HG02763 (cell line): ENCODE measurements around the gene SARDH.

ENCODE experiments used
- ATAC-seq: cut with Tn5 transposase; IDR thresholded peaks from one replicate; pipeline ENCODE4 v1.9.1; 2021; ENCODE audit warnings: mild to moderate bottlenecking, moderate library complexity; ENCODE audit not compliant: unreplicated experiment

The SARDH gene

GRCh38 chr9:133654736-133655657 is 83.2 kb downstream of the SARDH start:
- ATAC-seq = no peak

GRCh38 chr9:133653638-133654037 is 84.5 kb downstream of the SARDH start:
- no peak for ATAC-seq

- ATAC-seq = no peak
Observed at GRCh38 chr9:133650026-133650425, 88.1 kb downstream of the SARDH start.

- no peak for ATAC-seq
Observed at GRCh38 chr9:133649194-133649593, 89.0 kb downstream of the SARDH start.

GRCh38 chr9:133647765-133648469 is 90.2 kb downstream of the SARDH start:
- no peak for ATAC-seq

GRCh38 chr9:133647148-133647547 is 91.0 kb downstream of the SARDH start:
- ATAC-seq = no peak

GRCh38 chr9:133645021-133645765 is 93.0 kb downstream of the SARDH start:
- ATAC-seq = no peak

- no peak for ATAC-seq
Observed at GRCh38 chr9:133643978-133644760, 94.0 kb downstream of the SARDH start.

GRCh38 chr9:133643362-133643755 is 94.8 kb downstream of the SARDH start:
- no peak for ATAC-seq

- no peak for ATAC-seq
Observed at GRCh38 chr9:133642708-133643361, 95.3 kb downstream of the SARDH start.

GRCh38 chr9:133641861-133642595 is 96.1 kb downstream of the SARDH start:
- no peak for ATAC-seq

- ATAC-seq = no peak
Observed at GRCh38 chr9:133641396-133641655, 96.8 kb downstream of the SARDH start.

- ATAC-seq = no peak
Observed at GRCh38 chr9:133640580-133641395, 97.4 kb downstream of the SARDH start.

GRCh38 chr9:133640160-133640559 is 98.0 kb downstream of the SARDH start:
- no peak for ATAC-seq

- ATAC-seq = no peak
Observed at GRCh38 chr9:133639613-133640012, 98.5 kb downstream of the SARDH start.

GRCh38 chr9:133638711-133639110 is 99.4 kb downstream of the SARDH start:
- ATAC-seq = no peak

GRCh38 chr9:133638076-133638475 is 100.1 kb downstream of the SARDH start:
- no peak for ATAC-seq

GRCh38 chr9:133637451-133638055 is 100.6 kb downstream of the SARDH start:
- ATAC-seq = no peak
